Trophoblast cell (in vitro differentiated cells and primary cell): Measurements from ENCODE around the gene ELAC1.

ENCODE experiments used
- DNase-seq, 2 donors: peaks; one replicate each; pipeline ENCODE4 v3.0.0-alpha.2; 2016
- H2AFZ ChIP-seq: 2 replicates; pipeline ENCODE4 v1.6.1; 2013; ENCODE audit warnings: low read length, moderate library complexity, mild to moderate bottlenecking; ENCODE audit not compliant: insufficient read depth, poor library complexity
- H2AK5ac ChIP-seq: 2 replicates; pipeline ENCODE4 v1.6.1; 2013; ENCODE audit warnings: mild to moderate bottlenecking, low read length
- H2BK120ac ChIP-seq: 2 replicates; pipeline ENCODE4 v1.6.1; 2013; ENCODE audit warnings: low read length, mild to moderate bottlenecking, moderate library complexity; ENCODE audit not compliant: insufficient read depth, poor library complexity
- H2BK12ac ChIP-seq: 2 replicates; pipeline ENCODE4 v1.6.1; 2013; ENCODE audit warnings: mild to moderate bottlenecking, low read length, moderate library complexity
- H2BK5ac ChIP-seq: 2 replicates; pipeline ENCODE4 v1.6.1; 2013; ENCODE audit warnings: low read length, low read depth, moderate library complexity, mild to moderate bottlenecking; ENCODE audit not compliant: poor library complexity
- H3K14ac ChIP-seq: 2 replicates; pipeline ENCODE4 v1.6.1; 2013; ENCODE audit warnings: mild to moderate bottlenecking, low read length
- H3K18ac ChIP-seq: 2 replicates; pipeline ENCODE4 v1.6.1; 2013; ENCODE audit warnings: mild to moderate bottlenecking, low read length
- H3K23ac ChIP-seq: 2 replicates; pipeline ENCODE4 v1.6.1; 2013; ENCODE audit warnings: low read length
- H3K27ac ChIP-seq: 2 replicates; pipeline ENCODE4 v1.5.1; 2013; ENCODE audit warnings: low read depth, mild to moderate bottlenecking, inconsistent platforms, low read length, moderate library complexity
- H3K27me3 ChIP-seq: 2 replicates; pipeline ENCODE4 v1.6.1; 2013; ENCODE audit warnings: inconsistent platforms, mild to moderate bottlenecking, low read length, moderate library complexity; ENCODE audit not compliant: insufficient read depth
- H3K36me3 ChIP-seq, 2 experiments: 1 replicate in 1 of 2; 2 replicates in 1 of 2; pipeline ENCODE4 v1.6.1; 2013; ENCODE audit warnings: low read length in 2 of 2, mild to moderate bottlenecking in 2 of 2, moderate library complexity in 1 of 2; ENCODE audit not compliant: insufficient read depth in 2 of 2, control insufficient read depth in 1 of 2
- H3K4ac ChIP-seq: 2 replicates; pipeline ENCODE4 v1.6.1; 2013; ENCODE audit warnings: low read depth, mild to moderate bottlenecking, low read length, moderate library complexity
- H3K4me1 ChIP-seq, 2 experiments: 1 replicate in 1 of 2; 2 replicates in 1 of 2; pipeline ENCODE4 v1.6.1; 2013; ENCODE audit warnings: low read length in 2 of 2, mild to moderate bottlenecking in 2 of 2, moderate library complexity in 1 of 2; ENCODE audit not compliant: insufficient read depth in 2 of 2, control insufficient read depth in 1 of 2
- H3K4me2 ChIP-seq: 2 replicates; pipeline ENCODE4 v1.6.1; 2013; ENCODE audit warnings: inconsistent platforms, mild to moderate bottlenecking, low read length, moderate library complexity
- H3K4me3 ChIP-seq: 2 replicates; pipeline ENCODE4 v1.5.1; 2013; ENCODE audit warnings: mild to moderate bottlenecking, low read depth, low read length, inconsistent platforms
- H3K79me1 ChIP-seq: one replicate; pipeline ENCODE4 v1.6.1; 2013; ENCODE audit warnings: low read length
- H3K79me2 ChIP-seq: 2 replicates; pipeline ENCODE4 v1.6.1; 2013; ENCODE audit warnings: low read length, mild to moderate bottlenecking; ENCODE audit not compliant: control insufficient read depth, insufficient read depth, poor library complexity
- H3K9ac ChIP-seq: 2 replicates; pipeline ENCODE4 v1.6.1; 2013; ENCODE audit warnings: mild to moderate bottlenecking, low read length
- H3K9me3 ChIP-seq: 2 replicates; pipeline ENCODE4 v1.6.1; 2013; ENCODE audit warnings: low read depth, mild to moderate bottlenecking, control low read depth, inconsistent platforms, low read length; ENCODE audit not compliant: insufficient read depth
- H4K12ac ChIP-seq: 2 replicates; pipeline ENCODE4 v1.6.1; 2013; ENCODE audit warnings: low read depth, mild to moderate bottlenecking, low read length, moderate library complexity
- H4K8ac ChIP-seq: 2 replicates; pipeline ENCODE4 v1.6.1; 2013; ENCODE audit warnings: low read depth, mild to moderate bottlenecking, low read length, moderate library complexity
- H4K91ac ChIP-seq: one replicate; pipeline ENCODE4 v1.6.1; 2013; ENCODE audit warnings: low read depth, mild to moderate bottlenecking, low read length, moderate library complexity
- WGBS: extraction: QIAGEN DNeasy Blood & Tissue Kit; methylation state at CpG from one replicate; pipeline ENCODE4 v1.1.7; 2013; ENCODE audit warnings: missing lambda C conversion rate; ENCODE audit not compliant: insufficient read length, insufficient coverage; ENCODE audit errors: extremely low coverage; 5-methylcytosine and 5-hydroxymethylcytosine counted together

Gene ELAC1

GRCh38 chr18:50928551-50928950, 39.3 kb upstream of the ELAC1 start:
- Histone ChIP-seq H3K4me1 (no peaks in the 10 kb centered on the region), H3K9me3 (no peaks in the 10 kb centered on the region), H3K27me3 (no peaks in the 10 kb centered on the region), H3K27ac (no peak overlapping the region), H3K36me3 (no peaks in the 10 kb centered on the region), H3K23ac (no peak overlapping the region), H2BK5ac (no peak overlapping the region), H3K4ac (no peak overlapping the region), H2BK120ac (no peak overlapping the region), H3K18ac (no peak overlapping the region), H3K79me1 (no peaks in the 10 kb centered on the region), H4K91ac (no peak overlapping the region), H3K9ac (no peak overlapping the region), H4K8ac (no peak overlapping the region), H2AFZ (no peak overlapping the region), H3K4me3 (no peak overlapping the region), H2AK5ac (no peak overlapping the region), H3K79me2 (no peaks in the 10 kb centered on the region), H3K14ac (no peak overlapping the region), H2BK12ac (no peak overlapping the region), H3K4me2 (no peak overlapping the region), H4K12ac (no peak overlapping the region)
- no CpG with 5 or more reads among the region's 2 CpGs for WGBS
- no peak for DNase-seq

GRCh38 chr18:50933684-50934083, 34.2 kb upstream of the ELAC1 start:
- WGBS: no CpG with 5 or more reads among the region's 5 CpGs
- no peak overlapping the region for H2BK5ac ChIP-seq

GRCh38 chr18:50934545-50935211, 33.2 kb upstream of the ELAC1 start:
- H3K27me3 ChIP-seq: no peaks in the 10 kb centered on the region
- WGBS: no CpG with 5 or more reads among the region's 6 CpGs

More at GRCh38 chr18:50933684-50934083, 34.2 kb upstream of the ELAC1 start:
- H2AFZ ChIP-seq: no peak overlapping the region
- no peak overlapping the region for H2AK5ac ChIP-seq
- H3K4me1 ChIP-seq: no peaks in the 10 kb centered on the region
- H2BK12ac ChIP-seq: no peak overlapping the region
- no peak overlapping the region for H4K12ac ChIP-seq
- no peak overlapping the region for H3K18ac ChIP-seq
- no peak overlapping the region for H3K4ac ChIP-seq
- H3K79me1 ChIP-seq: no peaks in the 10 kb centered on the region
- no peak overlapping the region for H4K91ac ChIP-seq
- no peak overlapping the region for H3K27ac ChIP-seq
- H3K27me3 ChIP-seq: no peaks in the 10 kb centered on the region
- peaks cover 0 to 2% of the 10 kb centered on the region in 2 experiments for H3K36me3 ChIP-seq
- no peak overlapping the region for H3K14ac ChIP-seq
- no peaks in the 10 kb centered on the region for H3K79me2 ChIP-seq
- no peaks in the 10 kb centered on the region for H3K9me3 ChIP-seq
- no peak overlapping the region for H3K23ac ChIP-seq
- H4K8ac ChIP-seq: no peak overlapping the region
- no peak overlapping the region for H3K4me2 ChIP-seq
- DNase-seq: no peak
- H3K4me3 ChIP-seq: no peak overlapping the region
- H3K9ac ChIP-seq: no peak overlapping the region
- no peak overlapping the region for H2BK120ac ChIP-seq

GRCh38 chr18:50935493-50936191, 32.2 kb upstream of the ELAC1 start:
- no peak overlapping the region for H3K18ac ChIP-seq
- H3K4me3 ChIP-seq: no peak overlapping the region
- no peak overlapping the region for H3K4me2 ChIP-seq
- H2BK5ac ChIP-seq: no peak overlapping the region
- no peak for DNase-seq
- peaks cover 0 to 4% of the 10 kb centered on the region in 2 experiments for H3K36me3 ChIP-seq
- H3K9ac ChIP-seq: no peak overlapping the region
- H4K12ac ChIP-seq: no peak overlapping the region
- no peak overlapping the region for H3K27ac ChIP-seq
- H2BK12ac ChIP-seq: no peak overlapping the region
- H3K4ac ChIP-seq: no peak overlapping the region
- no peak overlapping the region for H3K14ac ChIP-seq
- no peak overlapping the region for H2AFZ ChIP-seq
- H3K79me2 ChIP-seq: no peaks in the 10 kb centered on the region
- H4K8ac ChIP-seq: no peak overlapping the region
- no CpG with 5 or more reads among the region's 6 CpGs for WGBS
- no peaks in the 10 kb centered on the region for H3K27me3 ChIP-seq
- no peaks in the 10 kb centered on the region for H3K4me1 ChIP-seq
- H4K91ac ChIP-seq: no peak overlapping the region
- H3K79me1 ChIP-seq: no peaks in the 10 kb centered on the region
- H3K9me3 ChIP-seq: no peaks in the 10 kb centered on the region
- no peak overlapping the region for H2BK120ac ChIP-seq
- no peak overlapping the region for H2AK5ac ChIP-seq
- H3K23ac ChIP-seq: no peak overlapping the region

More at GRCh38 chr18:50934545-50935211, 33.2 kb upstream of the ELAC1 start:
- no peak for DNase-seq
- Histone ChIP-seq H3K79me1 (no peaks in the 10 kb centered on the region), H3K27ac (no peak overlapping the region), H3K4me1 (no peaks in the 10 kb centered on the region), H4K12ac (no peak overlapping the region), H3K18ac (no peak overlapping the region), H2AK5ac (no peak overlapping the region), H2BK5ac (no peak overlapping the region), H3K4me3 (no peak overlapping the region), H3K23ac (no peak overlapping the region), H3K36me3 (peaks cover 0 to 2% of the 10 kb centered on the region in 2 experiments), H4K91ac (no peak overlapping the region), H2BK120ac (no peak overlapping the region), H3K79me2 (no peaks in the 10 kb centered on the region), H3K14ac (no peak overlapping the region), H3K9me3 (no peaks in the 10 kb centered on the region), H3K4ac (no peak overlapping the region), H4K8ac (no peak overlapping the region), H3K4me2 (no peak overlapping the region), H3K9ac (no peak overlapping the region), H2AFZ (no peak overlapping the region), H2BK12ac (no peak overlapping the region)
